HG03521 (cell line): ENCODE results near the gene YEATS2.

Experiments
- ATAC-seq: cut with Tn5 transposase; IDR thresholded peaks from one replicate; pipeline ENCODE4 v1.9.1; 2021; ENCODE audit warnings: mild to moderate bottlenecking, moderate library complexity; ENCODE audit not compliant: unreplicated experiment

YEATS2 gene

DNA sequence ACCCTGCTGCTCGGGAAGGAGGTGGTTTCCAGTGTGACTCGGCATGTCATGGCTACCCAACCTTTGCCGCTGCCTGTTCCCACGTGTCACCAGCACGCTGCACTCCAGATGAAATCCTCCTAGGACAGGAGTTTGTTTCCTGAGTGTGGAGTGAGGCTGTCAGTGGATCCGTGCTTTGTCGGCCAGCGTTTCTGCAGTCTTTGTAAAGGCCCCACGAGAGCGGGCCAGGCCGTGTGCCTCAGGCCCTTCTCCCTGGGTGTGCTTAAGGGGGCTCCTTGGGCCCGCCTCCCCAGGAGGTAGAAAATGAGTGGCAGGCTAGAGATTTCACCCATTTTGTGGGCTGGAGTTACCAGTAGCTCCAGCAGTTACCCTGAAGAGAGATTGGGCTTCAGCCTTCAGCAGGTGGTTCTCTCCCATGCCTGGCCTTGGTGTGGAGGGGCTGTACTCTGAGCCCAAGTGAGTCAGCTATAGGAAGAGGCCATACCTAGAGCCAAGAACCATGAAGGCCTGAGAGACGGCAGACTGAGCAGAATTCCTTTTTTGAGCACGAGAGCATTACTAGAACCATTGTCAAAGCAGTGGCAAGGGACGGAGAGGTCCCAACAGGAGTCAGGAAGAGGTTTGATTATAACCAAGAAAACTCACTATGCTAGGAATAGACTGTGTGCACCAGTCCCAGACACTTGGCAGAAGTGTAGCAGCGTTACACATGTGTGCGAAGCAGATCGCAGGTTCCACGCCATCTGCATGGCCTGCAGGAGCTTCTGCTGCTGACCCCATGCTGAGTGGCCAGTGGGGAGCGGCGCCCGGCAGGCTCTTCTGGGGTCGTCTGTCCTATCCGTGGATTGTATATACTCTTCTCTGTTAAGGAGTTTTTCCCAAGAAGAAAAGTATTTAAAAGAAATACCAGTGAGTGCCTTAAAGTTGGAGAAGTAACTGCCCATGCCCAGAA is 113.3 kb downstream of the YEATS2 start:
- no peak for ATAC-seq

- ATAC-seq: no peak
Measured at GRCh38 chr3:183811638-183812037, 114.0 kb downstream of the YEATS2 start.

DNA sequence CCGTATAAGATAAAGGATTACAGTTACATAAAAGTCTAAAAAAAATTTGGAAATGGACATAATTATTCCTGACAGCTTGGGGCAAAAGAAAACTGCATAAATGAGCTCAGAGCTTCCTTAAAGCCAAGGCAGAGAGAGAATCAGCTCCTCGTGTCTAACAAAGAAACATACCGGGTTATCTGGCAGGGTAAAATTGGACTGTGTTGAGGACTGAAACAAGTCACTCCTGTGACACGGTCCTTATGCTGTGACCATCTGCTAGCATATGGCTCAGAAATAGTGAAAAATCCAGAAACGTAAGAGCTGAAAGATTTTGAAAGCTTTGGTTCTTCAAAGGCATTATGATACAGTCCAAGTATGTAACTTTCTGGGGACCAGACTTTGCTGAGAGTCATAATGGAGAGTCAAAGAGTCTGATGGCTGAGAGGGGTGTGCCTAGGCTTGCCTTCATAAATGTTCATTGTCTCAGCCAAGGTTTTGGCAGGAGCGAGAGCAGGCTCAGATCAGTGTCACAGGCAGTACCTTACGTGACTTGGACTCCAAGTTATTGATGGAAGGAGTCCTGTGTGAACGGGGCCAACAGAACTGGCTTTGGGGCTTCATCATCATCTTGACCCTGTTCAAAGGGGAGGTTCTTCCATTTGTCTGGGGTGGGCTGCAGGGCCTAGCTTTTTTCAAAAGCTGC is 115.3 kb downstream of the YEATS2 start:
- ATAC-seq: no peak

GRCh38 chr3:183814240-183814639 is 116.6 kb downstream of the YEATS2 start:
- ATAC-seq: no peak

DNA sequence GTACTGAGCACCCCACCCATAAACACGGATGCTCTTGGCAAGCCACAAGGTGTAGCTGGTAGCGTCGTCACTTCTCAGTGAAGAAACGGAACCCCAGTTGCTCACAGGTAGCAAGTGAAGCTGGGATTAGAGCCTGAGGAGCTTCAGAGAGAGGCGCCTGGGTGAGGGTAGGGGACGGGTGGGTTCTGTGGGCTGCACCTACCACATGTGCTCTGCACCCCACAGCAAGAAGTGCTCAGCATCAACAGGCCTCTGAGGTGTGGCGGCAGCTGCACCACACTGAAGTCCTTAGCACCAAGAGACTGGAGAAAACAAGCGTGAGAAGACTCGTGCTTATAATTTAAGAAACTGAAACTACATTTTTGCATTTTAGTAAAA is 118.0 kb downstream of the YEATS2 start:
- ATAC-seq: no peak

GRCh38 chr3:183815951-183816475 is 118.4 kb downstream of the YEATS2 start:
- no peak for ATAC-seq

GRCh38 chr3:183816681-183817510 is 119.3 kb downstream of the YEATS2 start:
- ATAC-seq: no peak

- ATAC-seq: no peak
Measured at GRCh38 chr3:183817639-183818038, 120.0 kb downstream of the YEATS2 start.

GRCh38 chr3:183818041-183818620 is 120.5 kb downstream of the YEATS2 start:
- ATAC-seq: no peak

GRCh38 chr3:183818706-183819624 is 121.4 kb downstream of the YEATS2 start:
- ATAC-seq: no peak

DNA sequence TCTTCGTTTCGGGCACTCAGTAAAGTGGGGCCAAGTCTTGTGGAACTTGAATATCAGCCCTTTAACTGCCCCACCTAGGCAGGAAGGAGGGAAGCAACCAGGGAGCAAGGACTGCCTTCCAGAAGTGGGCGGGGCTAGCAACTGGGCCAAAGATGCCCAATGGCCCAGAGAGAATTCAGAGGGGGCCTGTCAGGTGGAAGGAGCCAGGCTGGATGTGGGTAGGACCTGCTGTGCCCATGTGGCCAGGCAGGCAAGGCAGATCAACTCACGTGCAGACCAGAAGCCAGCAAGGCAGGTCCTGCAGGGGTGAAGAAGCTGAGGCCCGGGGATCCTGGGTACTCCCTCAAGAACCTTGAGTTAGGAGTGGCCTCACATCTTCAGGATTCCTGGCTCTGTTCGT is 122.2 kb downstream of the YEATS2 start:
- no peak for ATAC-seq

DNA sequence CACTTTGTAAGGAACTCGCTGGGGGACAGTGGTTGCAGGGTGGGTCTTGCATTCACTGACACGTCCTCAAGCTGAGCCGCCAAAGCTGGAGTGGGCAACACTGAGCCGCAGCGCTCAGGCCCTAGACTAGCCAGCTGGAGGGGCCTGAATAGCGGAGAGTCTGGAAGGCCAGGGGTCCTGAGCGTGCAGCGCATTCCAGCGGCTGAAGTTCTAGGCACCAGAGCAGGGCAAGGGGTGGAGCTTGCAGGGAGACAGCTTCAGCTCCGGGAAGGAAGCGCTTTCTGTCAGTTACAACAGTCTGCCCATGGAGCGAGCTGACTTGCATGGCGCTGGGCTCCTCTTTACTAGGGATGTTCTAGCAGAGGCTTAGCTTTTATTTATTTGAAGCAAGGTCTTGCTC is 125.0 kb downstream of the YEATS2 start:
- ATAC-seq: no peak

DNA sequence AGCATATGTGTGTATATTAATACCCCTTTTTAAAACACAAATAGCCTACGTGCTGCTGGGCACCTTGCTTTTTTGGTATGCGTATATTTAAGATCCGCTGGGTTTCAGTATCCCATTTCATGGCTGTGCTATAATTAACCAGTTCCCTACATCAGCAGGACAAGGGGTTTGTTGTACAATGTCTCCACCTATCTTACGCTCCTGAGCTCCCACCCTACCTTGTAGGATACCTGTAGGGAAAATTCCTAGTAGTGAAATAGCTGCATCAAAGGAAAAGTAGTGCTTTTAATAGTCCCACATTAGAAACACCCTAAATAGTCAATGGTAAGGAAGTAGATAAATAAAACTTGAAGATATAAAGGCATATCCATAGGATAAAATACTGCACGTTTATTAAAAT is 126.4 kb downstream of the YEATS2 start:
- no peak for ATAC-seq

- ATAC-seq: no peak
Measured at GRCh38 chr3:183824761-183825455, 127.3 kb downstream of the YEATS2 start.

DNA sequence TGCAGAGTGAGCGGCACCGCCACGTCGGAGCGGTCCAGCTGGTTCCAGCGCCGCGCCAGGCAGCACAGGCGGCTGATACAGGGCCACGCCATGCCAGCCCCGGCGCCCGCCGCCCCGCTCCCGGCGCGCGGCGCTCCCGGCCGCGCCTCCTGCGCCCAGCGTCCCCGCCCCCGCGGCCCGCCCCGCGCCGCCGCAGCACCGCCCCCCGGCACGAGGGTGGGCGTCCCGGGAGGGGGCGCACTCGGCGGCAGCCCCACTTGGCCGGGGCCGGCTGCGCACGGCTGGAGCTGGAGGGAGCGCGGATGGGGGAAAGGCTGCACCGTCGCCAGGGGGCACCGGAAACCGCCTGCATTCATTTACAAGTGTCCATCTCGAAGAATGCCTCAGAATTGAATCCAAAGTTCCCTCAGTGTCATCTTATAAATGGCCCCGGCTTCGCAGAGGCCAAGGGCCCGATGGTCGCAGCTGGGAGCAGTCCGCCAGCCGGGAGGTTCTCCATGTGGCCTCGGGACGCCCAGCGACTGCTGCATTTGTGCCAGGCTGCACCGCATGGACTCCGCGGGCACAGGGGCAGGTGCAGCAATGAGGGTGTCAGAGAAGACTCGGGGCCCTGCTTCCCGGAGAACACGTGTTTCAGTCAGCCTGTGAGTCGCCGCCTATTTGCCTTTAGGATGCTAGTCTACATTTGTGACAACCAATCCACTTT is 128.0 kb downstream of the YEATS2 start, which contains the start of gene MAP6D1:
Gene MAP6D1, minus strand, starts transcription at position 122 of the 706 bp plus-strand sequence. Its CDS starts 30 bp downstream, at position 92.
- no peak for ATAC-seq

DNA sequence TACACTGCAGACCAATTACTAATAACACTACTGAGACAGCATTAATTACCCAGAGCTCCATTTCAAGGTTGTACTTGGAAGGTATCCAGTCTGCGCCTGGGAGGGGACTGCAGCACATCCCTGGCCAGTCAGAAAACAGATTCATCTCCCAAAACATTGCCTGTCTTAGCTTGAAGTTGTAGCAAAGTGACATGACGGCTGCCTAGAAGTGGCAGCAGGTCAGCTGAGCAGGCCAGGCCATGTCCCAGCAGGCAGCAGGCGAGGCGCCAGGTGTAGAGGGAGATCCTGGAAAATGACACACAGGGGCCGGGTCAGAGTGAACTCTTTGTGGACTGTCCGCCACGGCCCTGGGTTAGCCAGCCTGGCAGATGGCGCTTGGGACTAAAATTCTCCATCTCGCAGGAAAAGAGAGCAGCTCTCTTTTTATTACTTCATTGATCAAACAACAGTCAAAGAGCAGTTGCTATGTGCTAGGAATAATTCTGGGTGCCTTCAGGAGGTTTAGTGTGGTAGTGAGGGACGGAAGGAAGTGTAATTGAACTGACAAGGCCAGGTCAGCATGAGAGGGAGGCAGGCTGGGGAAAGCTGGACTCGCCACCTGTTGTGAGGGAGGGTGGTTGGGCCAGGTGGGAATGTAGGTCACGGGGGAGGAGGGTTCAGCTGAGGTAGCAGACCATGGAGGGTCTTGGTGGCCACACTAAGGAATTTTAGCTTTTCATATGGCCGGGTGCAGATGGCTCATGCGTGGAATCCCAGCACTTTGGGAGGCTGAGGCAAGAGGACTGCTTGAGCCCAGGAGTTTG is 129.1 kb downstream of the YEATS2 start:
- no peak for ATAC-seq

GRCh38 chr3:183827809-183828537 is 130.4 kb downstream of the YEATS2 start:
- ATAC-seq: no peak
